CD4-positive, CD25-positive, alpha-beta regulatory T cell (primary cell): ENCODE data around the gene CALCB. TPM values are rescaled to one million over a fixed set of nuclear protein-coding genes. Genes with fewer than 3 reads are reported as not detected.
A peak's percentile ranks its signal among the peaks of the same experiment; 100 is the strongest.

ENCODE experiments used
- ATAC-seq, 2 donors: fragments of 150-1000 bp; cut with Tn5 transposase; one replicate each; pipeline ENCODE4 v1.10.0; 2021; ENCODE audit warnings: low read depth in 2 of 2, moderate number of reproducible peaks in 2 of 2, moderate library complexity in 1 of 2
- DNase-seq, 3 donors: peaks; one replicate each; pipeline versions ENCODE4 v3.0.0 to v3.0.0-alpha.2; 2012 to 2022; ENCODE audit warnings: mixed read lengths in 1 of 3
- H3K27ac ChIP-seq: one replicate; pipeline ENCODE4 v1.7.0; 2013; ENCODE audit warnings: mild to moderate bottlenecking, low read length; ENCODE audit not compliant: insufficient read depth, poor library complexity, severe bottlenecking
- H3K27me3 ChIP-seq: one replicate; pipeline ENCODE4 v1.7.0; 2013; ENCODE audit warnings: low read length; ENCODE audit not compliant: control insufficient read depth, insufficient read depth
- H3K36me3 ChIP-seq: one replicate; pipeline ENCODE4 v1.7.0; 2013; ENCODE audit warnings: mild to moderate bottlenecking, low read length, moderate library complexity; ENCODE audit not compliant: control insufficient read depth, insufficient read depth
- H3K4me1 ChIP-seq: 2 replicates; pipeline ENCODE4 v1.7.0; 2013; ENCODE audit warnings: mild to moderate bottlenecking, low read length; ENCODE audit not compliant: insufficient read depth, control insufficient read depth, poor library complexity, severe bottlenecking
- H3K4me3 ChIP-seq: one replicate; pipeline ENCODE4 v1.7.0; 2013; ENCODE audit warnings: low read depth, mild to moderate bottlenecking, low read length, moderate library complexity
- H3K9me3 ChIP-seq, 2 experiments: 1 replicate in 1 of 2; 2 replicates in 1 of 2; pipeline ENCODE4 v1.7.0; 2013; ENCODE audit warnings: low read length in 2 of 2, mild to moderate bottlenecking in 1 of 2, moderate library complexity in 1 of 2; ENCODE audit not compliant: control insufficient read depth in 2 of 2
- H3K27ac Mint-ChIP-seq, 3 donors: one replicate each; pipeline ENCODE4 v1.8.0; 2020 to 2022; ENCODE audit warnings: mild to moderate bottlenecking in 3 of 3, mixed read lengths in 3 of 3, moderate library complexity in 2 of 3
- H3K27me3 Mint-ChIP-seq: one replicate; pipeline ENCODE4 v1.8.0; 2022; ENCODE audit warnings: mild to moderate bottlenecking, mixed read lengths
- H3K36me3 Mint-ChIP-seq: one replicate; pipeline ENCODE4 v1.8.0; 2020; ENCODE audit warnings: mixed read lengths
- H3K4me1 Mint-ChIP-seq, 4 donors: one replicate each; pipeline ENCODE4 v1.8.0; 2020 to 2022; ENCODE audit warnings: mixed read lengths in 4 of 4, mild to moderate bottlenecking in 1 of 4
- H3K4me3 Mint-ChIP-seq, 4 donors: one replicate each; pipeline ENCODE4 v1.8.0; 2020 to 2022; ENCODE audit warnings: mild to moderate bottlenecking in 4 of 4, mixed read lengths in 4 of 4, moderate library complexity in 3 of 4
- H3K9me3 Mint-ChIP-seq, 7 donors: one replicate each; pipeline ENCODE4 v1.8.0; 2020 to 2022; ENCODE audit warnings: mixed read lengths in 7 of 7, mild to moderate bottlenecking in 3 of 7, moderate library complexity in 2 of 7
- polyA plus RNA-seq, 4 donors: library from polyadenylated mRNA; unstranded; fragments of 300-500 nt; fragmentation: Illumina TruSeq; gene quantifications; one replicate each; pipeline ENCODE4 v1.2.3, GENCODE V29; 2021
- total RNA-seq: library from RNA; stranded (reverse); gene quantifications from one replicate; pipeline ENCODE4 v1.2.3, GENCODE V29; 2022

The CALCB gene
- total and polyA plus RNA-seq, 5 donors from 2014 or later: 0.25 to 0.38 (median 0.29) TPM

DNA sequence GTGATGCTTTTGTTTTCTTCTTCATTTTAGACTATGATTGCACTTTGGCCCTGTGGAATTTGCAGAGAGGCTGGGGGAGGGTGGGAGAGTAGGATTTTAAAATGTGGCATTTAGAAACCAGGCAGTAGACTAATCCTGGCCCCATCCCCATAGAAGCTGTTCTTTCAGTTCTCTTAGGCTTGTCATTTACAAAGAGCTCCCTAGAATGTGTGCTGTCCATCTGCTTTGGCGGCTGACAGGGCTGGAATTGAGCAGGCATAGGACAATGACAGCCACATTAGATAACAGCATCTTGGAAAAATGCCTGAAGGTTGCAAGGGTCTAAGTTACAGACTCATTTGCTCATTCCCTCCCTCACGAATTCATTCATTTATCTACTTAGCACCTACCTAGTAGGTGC, 51.1 kb downstream of the CALCB start:
- Mint-ChIP-seq H3K36me3 (no peaks in the 10 kb centered on the region), H3K4me3 (no peak overlapping the region), H3K9me3 (peaks cover 0 to 3% (median 0%) of the 10 kb centered on the region in 7 donors), H3K27me3 (peaks cover 25% of the 10 kb centered on the region), H3K27ac (no peak overlapping the region), H3K4me1 (no peaks in the 10 kb centered on the region)
- no peak overlapping the region for H3K27ac ChIP-seq
- H3K4me3 ChIP-seq: no peak overlapping the region
- DNase-seq (no peak), ATAC-seq (no peak)
- H3K36me3 ChIP-seq: no peaks in the 10 kb centered on the region
- no peaks in the 10 kb centered on the region for H3K9me3 ChIP-seq
- no peaks in the 10 kb centered on the region for H3K4me1 ChIP-seq
- H3K27me3 ChIP-seq: peaks cover 9% of the 10 kb centered on the region

DNA sequence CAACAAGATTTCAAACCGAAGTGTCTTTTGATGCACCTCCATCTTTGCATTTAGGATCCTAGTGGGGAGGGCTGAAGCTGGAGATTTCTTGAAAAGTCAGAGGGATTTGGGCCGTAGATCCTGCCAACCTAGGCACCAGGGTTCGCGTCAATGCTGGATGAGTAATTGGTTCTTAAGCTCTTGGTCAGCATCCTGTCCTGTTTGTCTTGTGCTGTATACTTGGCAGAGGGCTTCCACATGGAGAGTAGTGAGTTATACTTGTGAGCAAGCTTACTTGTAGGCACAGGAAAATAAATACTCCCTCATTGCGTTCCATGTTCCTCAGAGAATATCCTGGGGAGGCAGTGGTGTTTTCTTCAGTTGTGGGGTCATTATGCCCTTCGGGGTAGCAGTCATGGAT, 53.9 kb downstream of the CALCB start:
- Mint-ChIP-seq H3K27ac (no peak overlapping the region), H3K36me3 (no peaks in the 10 kb centered on the region), H3K4me3 (peak overlapping the region in 1 of 4 donors; percentile 24), H3K27me3 (peaks cover 37% of the 10 kb centered on the region), H3K4me1 (no peaks in the 10 kb centered on the region), H3K9me3 (no peaks in the 10 kb centered on the region)
- no peak for DNase-seq
- Histone ChIP-seq H3K9me3 (no peaks in the 10 kb centered on the region), H3K27me3 (peaks cover 6% of the 10 kb centered on the region), H3K27ac (no peak overlapping the region), H3K36me3 (no peaks in the 10 kb centered on the region), H3K4me3 (no peak overlapping the region), H3K4me1 (no peaks in the 10 kb centered on the region)
- no peak for ATAC-seq

Other genes with a start within 250 kb of the CALCB start
- 18.2 TPM for gene CYP2R1, start 181.4 kb upstream of the CALCB start, total RNA-seq
- gene CYP2R1, start 181.4 kb upstream of the CALCB start, polyA plus RNA-seq: 10 to 100 TPM; 12.9 to 20.0 (median 14.9) TPM
- gene CALCA, start 101.2 kb upstream of the CALCB start, total RNA-seq: not detected
- not detected for gene CALCA, start 101.2 kb upstream of the CALCB start, polyA plus RNA-seq
- not detected for gene INSC, start 41.3 kb downstream of the CALCB start, total RNA-seq
- gene INSC, start 41.3 kb downstream of the CALCB start, polyA plus RNA-seq: under 1 TPM in 2 of 4 donors, not detected in 2; 0.15 to 0.20 TPM